ENCODE results near the gene MCM3AP.

Gene MCM3AP

GRCh38 chr21:46316708-46317324, 31.4 kb upstream of the MCM3AP start:
- peaks cover 4% of the 10 kb centered on the region; the same call in 1 of the 2 replicates for H3F3A ChIP-seq (ENCODE audit: control insufficient read depth, insufficient read depth)
- TF ChIP-seq, protein P1, sequence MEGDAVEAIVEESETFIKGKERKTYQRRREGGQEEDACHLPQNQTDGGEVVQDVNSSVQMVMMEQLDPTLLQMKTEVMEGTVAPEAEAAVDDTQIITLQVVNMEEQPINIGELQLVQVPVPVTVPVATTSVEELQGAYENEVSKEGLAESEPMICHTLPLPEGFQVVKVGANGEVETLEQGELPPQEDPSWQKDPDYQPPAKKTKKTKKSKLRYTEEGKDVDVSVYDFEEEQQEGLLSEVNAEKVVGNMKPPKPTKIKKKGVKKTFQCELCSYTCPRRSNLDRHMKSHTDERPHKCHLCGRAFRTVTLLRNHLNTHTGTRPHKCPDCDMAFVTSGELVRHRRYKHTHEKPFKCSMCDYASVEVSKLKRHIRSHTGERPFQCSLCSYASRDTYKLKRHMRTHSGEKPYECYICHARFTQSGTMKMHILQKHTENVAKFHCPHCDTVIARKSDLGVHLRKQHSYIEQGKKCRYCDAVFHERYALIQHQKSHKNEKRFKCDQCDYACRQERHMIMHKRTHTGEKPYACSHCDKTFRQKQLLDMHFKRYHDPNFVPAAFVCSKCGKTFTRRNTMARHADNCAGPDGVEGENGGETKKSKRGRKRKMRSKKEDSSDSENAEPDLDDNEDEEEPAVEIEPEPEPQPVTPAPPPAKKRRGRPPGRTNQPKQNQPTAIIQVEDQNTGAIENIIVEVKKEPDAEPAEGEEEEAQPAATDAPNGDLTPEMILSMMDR (IDR thresholded peaks at IDR 0.05; ENCODE audit: low read depth, low read length, poor library complexity, severe bottlenecking) = no peak
- H3K4me1 ChIP-seq (ENCODE audit: control insufficient read depth, low read length) = peaks cover 17% of the 10 kb centered on the region
- H3K4me2 ChIP-seq (ENCODE audit: low read length) = no peak overlapping the region
- no peaks in the 10 kb centered on the region for H3K9me2 ChIP-seq (replicated peaks; ENCODE audit: control insufficient read depth, low read length)
- no peaks in the 10 kb centered on the region for H3K9me3 ChIP-seq (ENCODE audit: control insufficient read depth, insufficient read depth, low read length)
- H3K4me3 ChIP-seq (ENCODE audit: low read length) = no peak overlapping the region
- peaks cover 43% of the 10 kb centered on the region for H3K79me2 ChIP-seq (ENCODE audit: control insufficient read depth, low read length)
- no peaks in the 10 kb centered on the region for H3K27me3 ChIP-seq (ENCODE audit: control insufficient read depth, low read length)
- peaks cover 84% of the 10 kb centered on the region for H3K36me3 ChIP-seq (ENCODE audit: control insufficient read depth, low read length)
- H3K27ac ChIP-seq (ENCODE audit: low read depth, low read length) = no peak overlapping the region
- H4K20me1 ChIP-seq (ENCODE audit: control insufficient read depth, insufficient read depth, low read depth, low read length) = peaks cover 10% of the 10 kb centered on the region

DNA sequence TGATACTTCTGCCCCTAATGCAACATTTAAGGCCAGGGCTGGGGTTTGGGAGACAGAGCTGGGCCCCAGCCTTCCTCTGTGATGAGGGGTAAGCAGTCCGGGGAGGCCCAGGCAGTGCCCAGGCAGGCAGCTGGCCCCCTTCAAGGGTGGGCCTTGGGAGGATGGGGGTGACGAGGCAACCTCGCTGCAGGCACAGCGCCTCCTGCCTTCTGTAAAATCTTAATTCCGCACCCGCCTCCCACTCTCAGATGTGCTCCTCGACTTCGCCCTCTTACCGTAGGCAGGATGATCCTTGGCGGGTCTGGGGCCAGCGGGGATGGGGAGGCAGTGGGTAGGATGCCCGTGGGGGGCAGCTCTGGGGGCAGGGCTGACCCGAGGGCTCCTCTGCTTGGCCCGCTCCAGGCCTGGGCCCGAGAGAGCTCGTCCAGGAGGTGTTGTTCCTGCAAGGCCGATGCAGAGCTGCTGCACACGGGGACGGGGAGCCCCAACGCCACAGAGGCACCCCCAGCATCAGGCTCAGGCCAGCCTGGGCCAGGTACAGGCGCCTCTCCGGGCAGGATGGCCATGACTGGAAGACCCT, 29.1 kb upstream of the MCM3AP start:
- Histone ChIP-seq H3K4me3 (ENCODE audit: low read length) (no peak overlapping the region), H3K9me3 (ENCODE audit: control insufficient read depth, insufficient read depth, low read length) (no peaks in the 10 kb centered on the region), H3K79me2 (ENCODE audit: control insufficient read depth, low read length) (peaks cover 22% of the 10 kb centered on the region), H3K36me3 (ENCODE audit: control insufficient read depth, low read length) (peaks cover 79% of the 10 kb centered on the region), H3K27ac (ENCODE audit: low read depth, low read length) (no peak overlapping the region), H4K20me1 (ENCODE audit: control insufficient read depth, insufficient read depth, low read depth, low read length) (peaks cover 5% of the 10 kb centered on the region; the same call in 1 of the 2 replicates), H3K4me1 (ENCODE audit: control insufficient read depth, low read length) (no peaks in the 10 kb centered on the region), H3F3A (ENCODE audit: control insufficient read depth, insufficient read depth) (no peaks in the 10 kb centered on the region), H3K9me2 (replicated peaks; ENCODE audit: control insufficient read depth, low read length) (no peaks in the 10 kb centered on the region), H3K4me2 (ENCODE audit: low read length) (no peak overlapping the region), H3K27me3 (ENCODE audit: control insufficient read depth, low read length) (no peaks in the 10 kb centered on the region)
- TF ChIP-seq, protein P1 (IDR thresholded peaks at IDR 0.05; ENCODE audit: low read depth, low read length, poor library complexity, severe bottlenecking) = no peak
- no peak for TF ChIP-seq EZH2phosphoT487 (IDR thresholded peaks at IDR 0.05; ENCODE audit: borderline replicate concordance, low read length)

DNA sequence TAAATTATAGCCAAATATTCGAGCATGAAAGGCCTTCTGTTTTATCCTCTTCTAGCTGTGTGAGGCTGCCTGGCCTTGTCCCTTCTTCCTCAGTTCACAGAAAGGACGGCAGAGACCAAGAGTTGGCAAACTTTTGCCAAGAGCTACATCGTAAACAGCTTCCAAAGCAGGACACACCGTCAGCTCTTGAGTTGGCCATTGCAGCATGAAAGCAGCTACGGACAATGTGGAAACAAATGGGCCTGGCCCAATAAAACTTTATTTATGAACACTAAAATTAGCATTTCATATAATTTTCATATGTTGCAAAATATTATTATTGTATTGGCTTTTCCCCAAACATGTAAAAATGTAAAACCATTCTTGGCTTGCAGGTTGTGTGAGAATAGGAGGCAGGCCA, 27.5 kb upstream of the MCM3AP start:
- H3K4me2 ChIP-seq (ENCODE audit: low read length) = no peak overlapping the region
- no peaks in the 10 kb centered on the region for H3K9me3 ChIP-seq (ENCODE audit: control insufficient read depth, insufficient read depth, low read length)
- H3F3A ChIP-seq (ENCODE audit: control insufficient read depth, insufficient read depth) = no peaks in the 10 kb centered on the region
- H3K79me2 ChIP-seq (ENCODE audit: control insufficient read depth, low read length) = peaks cover 6% of the 10 kb centered on the region
- no peaks in the 10 kb centered on the region for H3K9me2 ChIP-seq (replicated peaks; ENCODE audit: control insufficient read depth, low read length)
- no peak overlapping the region for H3K27ac ChIP-seq (ENCODE audit: low read depth, low read length)
- H4K20me1 ChIP-seq (ENCODE audit: control insufficient read depth, insufficient read depth, low read depth, low read length) = no peaks in the 10 kb centered on the region
- no peaks in the 10 kb centered on the region for H3K27me3 ChIP-seq (ENCODE audit: control insufficient read depth, low read length)
- TF ChIP-seq EZH2phosphoT487 (IDR thresholded peaks at IDR 0.05; ENCODE audit: borderline replicate concordance, low read length) = no peak
- TF ChIP-seq, protein P1 (IDR thresholded peaks at IDR 0.05; ENCODE audit: low read depth, low read length, poor library complexity, severe bottlenecking) = no peak
- H3K36me3 ChIP-seq (ENCODE audit: control insufficient read depth, low read length) = peaks cover 78% of the 10 kb centered on the region
- H3K4me3 ChIP-seq (ENCODE audit: low read length) = no peak overlapping the region
- H3K4me1 ChIP-seq (ENCODE audit: control insufficient read depth, low read length) = no peaks in the 10 kb centered on the region

Data from DOHH2 (cell line).